ENCODE measurements around the gene ADSS1.

Gene ADSS1

GRCh38 chr14:104769324-104770071 is 45.5 kb downstream of the ADSS1 start:
- DNase-seq (ENCODE audit: low read depth in 3 of 3), result no peak

- no peak for DNase-seq (ENCODE audit: low read depth in 3 of 3)
Observed at GRCh38 chr14:104770072-104770579, 46.1 kb downstream of the ADSS1 start.

GRCh38 chr14:104770851-104771272 is 46.8 kb downstream of the ADSS1 start:
- DNase-seq (ENCODE audit: low read depth in 3 of 3), result no peak

- DNase-seq (ENCODE audit: low read depth in 3 of 3), result no peak
Observed at GRCh38 chr14:104771374-104771773, 47.3 kb downstream of the ADSS1 start.

GRCh38 chr14:104771918-104772706 is 48.1 kb downstream of the ADSS1 start:
- DNase-seq (ENCODE audit: low read depth in 3 of 3), result no peak

- no peak for DNase-seq (ENCODE audit: low read depth in 3 of 3)
Observed at GRCh38 chr14:104772707-104773504, 48.9 kb downstream of the ADSS1 start.

- no peak for DNase-seq (ENCODE audit: low read depth in 3 of 3)
Observed at GRCh38 chr14:104773505-104774452, 49.8 kb downstream of the ADSS1 start.

GRCh38 chr14:104774453-104775072 is 50.5 kb downstream of the ADSS1 start:
- DNase-seq (ENCODE audit: low read depth in 3 of 3), result no peak

GRCh38 chr14:104775073-104775489 is 51.1 kb downstream of the ADSS1 start:
- no peak for DNase-seq (ENCODE audit: low read depth in 3 of 3)

GRCh38 chr14:104776481-104776880 is 52.5 kb downstream of the ADSS1 start:
- DNase-seq (ENCODE audit: low read depth in 3 of 3), result no peak

GRCh38 chr14:104776961-104777807 is 53.2 kb downstream of the ADSS1 start:
- DNase-seq (ENCODE audit: low read depth in 3 of 3), result no peak

- DNase-seq (ENCODE audit: low read depth in 3 of 3), result no peak
Observed at GRCh38 chr14:104777808-104778249, 53.8 kb downstream of the ADSS1 start.

GRCh38 chr14:104778694-104779331 is 54.8 kb downstream of the ADSS1 start:
- no peak for DNase-seq (ENCODE audit: low read depth in 3 of 3)

- no peak for DNase-seq (ENCODE audit: low read depth in 3 of 3)
Observed at GRCh38 chr14:104779776-104780512, 55.9 kb downstream of the ADSS1 start.

- no peak for DNase-seq (ENCODE audit: low read depth in 3 of 3)
Observed at GRCh38 chr14:104780513-104781030, 56.5 kb downstream of the ADSS1 start.

- no peak for DNase-seq (ENCODE audit: low read depth in 3 of 3)
Observed at GRCh38 chr14:104781271-104782077, 57.4 kb downstream of the ADSS1 start.

Measured in stimulated activated CD4-positive, alpha-beta T cell treated with anti-CD3 and anti-CD28 coated beads, TNF-alpha, amount 100 ng/mL, for 24 hours (primary cell).